Astrocyte of the cerebellum (primary cell): ENCODE data around the gene NT5C3A.
A peak's percentile ranks its signal among the peaks of the same experiment; 100 is the strongest.
"Not testable (repeated sequence)": the region's sequence is repeated elsewhere in the genome, so short reads cannot be mapped to it uniquely, and the experiment has no call there.

Source experiments
- DNase-seq: peaks from one replicate; pipeline ENCODE4 v3.0.0-alpha.2; 2011; ENCODE audit warnings: low read depth
- H3K4me3 ChIP-seq: 2 replicates; pipeline ENCODE4 v1.5.1; 2011; ENCODE audit warnings: mild to moderate bottlenecking, low read depth, low read length, moderate library complexity
- in situ Hi-C: cut with HindIII; loops from 2 replicates; pipeline ENCODE4 v1.10.0; 2017; ENCODE audit warnings: low sequenced_read_pairs
- TF ChIP-seq, protein P1 (sequence below): IDR thresholded peaks from 2 replicates; pipeline ENCODE4 v1.5.1; 2012; ENCODE audit warnings: low read length, low read depth, moderate library complexity, mild to moderate bottlenecking; ENCODE audit errors: missing control alignments

Gene NT5C3A

DNA sequence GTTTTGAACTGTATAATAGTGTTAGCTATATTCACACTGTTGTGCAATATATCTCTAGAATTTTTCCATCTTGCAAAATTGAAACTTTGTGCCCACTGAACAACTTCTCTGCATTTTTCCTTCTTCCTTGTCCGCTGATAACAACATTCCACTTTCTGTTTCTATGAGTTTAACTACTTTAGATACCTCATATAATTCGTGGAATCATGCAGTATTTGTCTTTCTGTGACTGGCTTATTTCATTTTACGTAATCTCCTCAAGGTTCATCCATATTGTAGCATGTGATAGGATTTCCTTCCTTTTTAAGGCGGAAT, 95.4 kb downstream of the NT5C3A start:
- H3K4me3 ChIP-seq, in situ Hi-C loops, DNase-seq: not testable (repeated sequence)

DNA sequence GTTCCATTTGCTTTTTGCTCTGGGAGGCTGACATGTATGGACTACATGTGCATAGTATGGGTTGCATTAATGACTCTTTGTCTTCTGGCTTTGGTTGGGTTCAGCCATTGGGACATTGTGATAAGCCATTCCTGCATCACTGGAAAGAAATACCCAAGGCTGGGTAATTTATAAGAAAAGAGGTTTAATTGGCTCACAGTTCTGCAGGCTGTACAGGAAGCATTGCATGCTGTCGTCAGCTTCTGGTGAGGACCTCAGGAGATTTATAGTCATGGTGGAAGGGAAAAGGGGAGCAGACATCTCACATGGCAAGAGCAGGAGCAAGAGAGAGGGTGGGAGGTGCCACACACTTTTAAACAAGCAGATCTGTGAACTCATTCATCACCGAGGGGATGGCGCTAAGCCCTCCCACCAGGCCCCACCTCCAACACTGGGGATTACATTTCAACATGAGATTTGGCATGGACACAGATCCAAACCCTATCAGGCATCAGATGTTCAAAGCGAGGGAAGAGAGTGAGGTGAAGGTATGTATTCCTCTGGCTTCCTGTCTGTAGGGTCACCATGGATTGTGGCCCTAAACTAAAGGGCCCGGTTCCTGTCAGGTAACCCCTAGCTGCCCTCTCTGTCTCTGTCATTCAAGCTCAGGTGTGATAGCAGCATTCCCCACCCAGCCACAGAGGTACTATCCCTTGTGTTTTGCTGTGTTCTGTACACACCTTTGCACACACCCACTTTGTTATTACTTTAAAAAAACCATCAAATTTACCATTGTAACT, 95.9 kb downstream of the NT5C3A start:
- DNase-seq, in situ Hi-C loops, H3K4me3 ChIP-seq: not testable (repeated sequence)

DNA sequence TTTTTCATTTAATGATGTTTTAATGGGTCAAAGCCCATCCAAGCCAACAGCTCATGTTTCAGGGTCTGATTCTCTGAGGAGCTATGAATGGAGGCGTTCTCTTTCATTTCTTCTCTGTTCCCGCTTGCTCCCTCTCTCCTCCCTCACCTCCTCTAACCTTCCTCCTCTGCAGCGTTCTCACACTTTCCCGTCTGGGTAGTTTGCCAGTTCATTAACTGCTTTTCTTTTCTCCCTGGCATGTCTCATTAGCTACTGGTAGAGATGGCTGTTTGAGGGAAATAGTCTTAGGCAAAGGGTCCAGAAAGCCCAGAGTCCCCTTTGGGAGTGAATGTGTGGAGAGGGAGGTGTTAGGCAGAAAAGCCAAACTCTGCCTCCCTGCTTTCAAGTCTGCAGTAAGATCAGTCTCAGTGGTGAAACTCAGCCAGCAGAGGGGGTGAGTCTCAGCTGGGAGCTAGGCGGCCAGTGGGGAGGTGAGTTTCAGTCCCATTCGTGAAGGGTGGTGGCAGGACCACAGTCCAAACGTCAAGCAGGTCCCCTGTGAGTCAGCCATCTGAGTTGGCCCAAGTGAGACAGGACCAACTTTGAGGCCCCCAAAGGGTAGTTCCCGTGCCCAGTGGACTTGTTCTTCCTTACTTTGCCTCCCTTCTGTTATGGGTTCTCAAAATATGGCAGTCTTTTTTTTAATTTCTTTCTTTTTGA, 98.0 kb downstream of the NT5C3A start:
- H3K4me3 ChIP-seq, DNase-seq, in situ Hi-C loops: not testable (repeated sequence)
- TF ChIP-seq, protein P1, sequence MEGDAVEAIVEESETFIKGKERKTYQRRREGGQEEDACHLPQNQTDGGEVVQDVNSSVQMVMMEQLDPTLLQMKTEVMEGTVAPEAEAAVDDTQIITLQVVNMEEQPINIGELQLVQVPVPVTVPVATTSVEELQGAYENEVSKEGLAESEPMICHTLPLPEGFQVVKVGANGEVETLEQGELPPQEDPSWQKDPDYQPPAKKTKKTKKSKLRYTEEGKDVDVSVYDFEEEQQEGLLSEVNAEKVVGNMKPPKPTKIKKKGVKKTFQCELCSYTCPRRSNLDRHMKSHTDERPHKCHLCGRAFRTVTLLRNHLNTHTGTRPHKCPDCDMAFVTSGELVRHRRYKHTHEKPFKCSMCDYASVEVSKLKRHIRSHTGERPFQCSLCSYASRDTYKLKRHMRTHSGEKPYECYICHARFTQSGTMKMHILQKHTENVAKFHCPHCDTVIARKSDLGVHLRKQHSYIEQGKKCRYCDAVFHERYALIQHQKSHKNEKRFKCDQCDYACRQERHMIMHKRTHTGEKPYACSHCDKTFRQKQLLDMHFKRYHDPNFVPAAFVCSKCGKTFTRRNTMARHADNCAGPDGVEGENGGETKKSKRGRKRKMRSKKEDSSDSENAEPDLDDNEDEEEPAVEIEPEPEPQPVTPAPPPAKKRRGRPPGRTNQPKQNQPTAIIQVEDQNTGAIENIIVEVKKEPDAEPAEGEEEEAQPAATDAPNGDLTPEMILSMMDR, result peak; percentile 22
